ES-I3 (cell line): ENCODE data around the gene RAD51B.

Source experiments
- H3K36me3 ChIP-seq: 2 replicates; pipeline ENCODE4 v1.6.1; 2013; ENCODE audit warnings: mild to moderate bottlenecking, low read length, control low read depth, moderate library complexity; ENCODE audit not compliant: insufficient read depth
- H3K4me1 ChIP-seq: 2 replicates; pipeline ENCODE4 v1.6.1; 2013; ENCODE audit warnings: mild to moderate bottlenecking, control low read depth, low read length; ENCODE audit not compliant: insufficient read depth
- H3K9ac ChIP-seq: 2 replicates; pipeline ENCODE4 v1.6.1; 2013; ENCODE audit warnings: low read depth, mild to moderate bottlenecking, low read length, moderate library complexity
- H3K9me3 ChIP-seq: 2 replicates; pipeline ENCODE4 v1.6.1; 2013; ENCODE audit warnings: mild to moderate bottlenecking, low read length, moderate library complexity; ENCODE audit not compliant: control insufficient read depth, insufficient read depth

The RAD51B gene

DNA sequence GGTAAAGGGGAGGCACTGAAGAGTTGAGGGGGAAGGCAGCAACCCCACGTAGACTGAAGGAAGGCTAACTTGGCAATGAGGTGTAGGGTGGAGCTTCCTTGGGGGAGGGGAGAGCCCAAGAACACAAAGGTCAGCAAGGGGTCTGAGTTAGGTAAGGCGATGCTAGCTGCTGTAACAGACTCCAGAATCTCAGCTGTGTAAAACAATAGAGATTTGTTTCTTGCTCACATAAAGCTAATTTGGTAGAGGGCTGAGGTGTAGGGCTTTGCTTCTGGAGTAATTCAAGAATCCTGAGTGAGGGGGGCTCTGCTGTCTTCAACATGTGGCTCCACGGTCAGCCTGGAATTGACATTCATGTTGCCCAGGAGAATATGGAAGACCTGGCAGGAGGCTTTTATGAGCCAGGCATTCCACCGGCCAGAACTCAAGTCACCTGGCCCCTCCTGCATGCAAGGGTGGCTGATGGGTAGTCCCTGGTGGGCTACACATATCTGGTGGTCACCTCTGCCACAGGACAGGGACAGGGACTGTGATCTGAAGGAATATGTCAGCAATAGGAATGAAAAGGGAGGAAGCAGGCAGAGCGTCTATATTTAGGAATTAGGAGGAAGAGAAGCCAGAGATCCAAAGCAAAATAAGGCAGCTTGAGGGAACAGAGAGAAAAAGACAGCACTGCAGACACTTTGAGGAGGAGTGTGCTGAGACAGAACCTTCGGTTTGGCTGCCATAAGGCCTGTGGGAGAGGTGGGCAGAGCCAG is 819.6 kb downstream of the RAD51B start:
- Histone ChIP-seq H3K9me3 (peaks cover 4% of the 10 kb centered on the region), H3K4me1 (peaks cover 10% of the 10 kb centered on the region), H3K9ac (no peak overlapping the region), H3K36me3 (no peaks in the 10 kb centered on the region)

- Histone ChIP-seq H3K36me3 (no peaks in the 10 kb centered on the region), H3K9me3 (peaks cover 4% of the 10 kb centered on the region), H3K4me1 (peaks cover 10% of the 10 kb centered on the region), H3K9ac (no peak overlapping the region)
Observed at GRCh38 chr14:68639758-68640574, 820.4 kb downstream of the RAD51B start.

- peaks cover 4% of the 10 kb centered on the region for H3K9me3 ChIP-seq
- no peak overlapping the region for H3K9ac ChIP-seq
- H3K36me3 ChIP-seq = no peaks in the 10 kb centered on the region
- H3K4me1 ChIP-seq = peaks cover 2% of the 10 kb centered on the region
Observed at GRCh38 chr14:68643673-68644072, 824.1 kb downstream of the RAD51B start.

- Histone ChIP-seq H3K4me1 (no peaks in the 10 kb centered on the region; the same call in 1 of the 2 replicates), H3K9me3 (peaks cover 4% of the 10 kb centered on the region), H3K9ac (no peak overlapping the region), H3K36me3 (no peaks in the 10 kb centered on the region)
Observed at GRCh38 chr14:68644101-68644500, 824.5 kb downstream of the RAD51B start.

GRCh38 chr14:68645371-68645770 is 825.8 kb downstream of the RAD51B start:
- Histone ChIP-seq H3K36me3 (no peaks in the 10 kb centered on the region), H3K9me3 (peaks cover 4% of the 10 kb centered on the region), H3K9ac (no peak overlapping the region), H3K4me1 (no peaks in the 10 kb centered on the region; the same call in 1 of the 2 replicates)

DNA sequence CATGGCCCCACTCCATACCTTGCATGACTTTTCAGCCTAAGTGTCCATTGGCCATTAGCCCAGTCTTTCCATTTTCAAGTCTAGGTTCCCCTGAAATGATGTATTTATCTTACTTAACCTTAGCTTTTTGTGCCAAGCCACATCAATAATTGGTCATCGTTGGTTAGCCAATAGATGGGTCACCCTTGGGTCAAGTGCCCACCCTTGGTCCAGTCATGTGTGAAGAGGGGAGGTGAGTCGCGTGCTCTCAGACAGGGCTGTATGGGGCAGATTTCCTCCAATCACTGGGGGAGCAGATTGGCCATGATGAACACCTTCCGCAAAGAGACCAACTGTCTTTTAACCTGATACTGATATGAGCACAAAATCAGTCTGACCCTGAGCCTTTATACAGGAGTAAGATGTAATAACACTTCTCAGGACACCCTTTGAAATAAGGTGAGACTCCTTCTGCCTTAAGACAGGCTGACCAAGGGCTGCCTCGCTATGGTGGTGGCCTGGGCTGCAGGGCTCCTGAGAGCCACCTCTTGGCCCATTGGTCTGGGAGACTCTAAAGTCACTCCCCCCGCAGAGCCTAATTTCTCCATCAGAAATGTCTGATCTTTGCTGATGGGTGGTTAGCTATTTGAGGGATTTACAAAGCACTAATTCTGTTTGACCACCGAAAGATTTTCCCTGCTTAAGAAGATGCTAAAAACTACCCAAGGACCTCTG is 830.1 kb downstream of the RAD51B start:
- no peaks in the 10 kb centered on the region; the same call in 1 of the 2 replicates for H3K9me3 ChIP-seq
- no peak overlapping the region for H3K9ac ChIP-seq
- H3K36me3 ChIP-seq = no peaks in the 10 kb centered on the region
- H3K4me1 ChIP-seq = no peaks in the 10 kb centered on the region; the same call in 1 of the 2 replicates

GRCh38 chr14:68650404-68650994 is 830.9 kb downstream of the RAD51B start:
- H3K9ac ChIP-seq = no peak overlapping the region
- no peaks in the 10 kb centered on the region; the same call in 1 of the 2 replicates for H3K9me3 ChIP-seq
- H3K4me1 ChIP-seq = no peaks in the 10 kb centered on the region; the same call in 1 of the 2 replicates
- H3K36me3 ChIP-seq = no peaks in the 10 kb centered on the region

- no peaks in the 10 kb centered on the region for H3K36me3 ChIP-seq
- no peaks in the 10 kb centered on the region; the same call in 1 of the 2 replicates for H3K9me3 ChIP-seq
- peaks cover 4% of the 10 kb centered on the region; the same call in 1 of the 2 replicates for H3K4me1 ChIP-seq
- no peak overlapping the region for H3K9ac ChIP-seq
Observed at GRCh38 chr14:68651075-68651474, 831.5 kb downstream of the RAD51B start.

- no peaks in the 10 kb centered on the region; the same call in 1 of the 2 replicates for H3K9me3 ChIP-seq
- H3K9ac ChIP-seq = no peak overlapping the region
- H3K36me3 ChIP-seq = no peaks in the 10 kb centered on the region
- 0 out of 2 replicates have a peak, but pooled peaks cover 4% of the 10 kb centered on the region for H3K4me1 ChIP-seq
Observed at GRCh38 chr14:68651652-68652432, 832.3 kb downstream of the RAD51B start.

DNA sequence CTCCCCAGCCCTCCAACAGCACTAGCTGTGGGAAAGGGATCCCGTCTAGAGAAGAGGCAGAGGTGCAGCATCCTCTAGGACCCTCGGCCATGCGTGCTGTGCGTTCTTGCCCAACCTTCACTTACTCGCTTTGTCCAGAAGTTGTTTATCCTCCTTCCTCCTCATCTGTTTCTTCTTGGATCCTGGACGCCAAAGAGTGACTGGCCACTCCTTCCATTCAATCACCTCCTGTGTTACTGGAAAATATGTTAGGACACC is 832.8 kb downstream of the RAD51B start:
- no peak overlapping the region for H3K9ac ChIP-seq
- H3K4me1 ChIP-seq = 0 out of 2 replicates have a peak, but pooled peaks cover 4% of the 10 kb centered on the region
- H3K9me3 ChIP-seq = no peaks in the 10 kb centered on the region; the same call in 1 of the 2 replicates
- no peaks in the 10 kb centered on the region for H3K36me3 ChIP-seq

- Histone ChIP-seq H3K4me1 (0 out of 2 replicates have a peak, but pooled peaks cover 4% of the 10 kb centered on the region), H3K9me3 (no peaks in the 10 kb centered on the region), H3K36me3 (no peaks in the 10 kb centered on the region), H3K9ac (no peak overlapping the region)
Observed at GRCh38 chr14:68653108-68653507, 833.5 kb downstream of the RAD51B start.

DNA sequence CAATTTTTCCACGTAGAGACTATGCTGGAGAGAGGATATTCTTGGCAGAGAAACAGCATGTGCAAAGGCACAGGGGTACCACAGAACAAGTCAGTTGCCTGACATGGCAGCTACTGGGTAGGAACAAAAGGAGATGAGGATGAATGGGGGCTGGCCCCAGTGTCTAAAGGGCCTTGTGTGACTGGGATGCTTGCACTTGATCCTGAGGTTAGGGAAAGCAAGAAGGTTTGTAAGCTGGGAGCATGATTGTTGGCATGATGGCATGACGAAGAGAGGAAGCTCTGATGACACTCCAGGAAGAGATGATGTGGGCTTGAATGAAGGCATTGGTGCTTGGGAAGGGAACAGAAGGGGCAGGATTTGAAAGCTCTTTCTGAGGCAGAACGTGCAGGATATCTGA is 834.2 kb downstream of the RAD51B start:
- Histone ChIP-seq H3K9me3 (no peaks in the 10 kb centered on the region), H3K9ac (no peak overlapping the region), H3K4me1 (peaks cover 4% of the 10 kb centered on the region; the same call in 1 of the 2 replicates), H3K36me3 (no peaks in the 10 kb centered on the region)

- peaks cover 10% of the 10 kb centered on the region; the same call in 1 of the 2 replicates for H3K4me1 ChIP-seq
- H3K9me3 ChIP-seq = no peaks in the 10 kb centered on the region
- no peak overlapping the region for H3K9ac ChIP-seq
- H3K36me3 ChIP-seq = no peaks in the 10 kb centered on the region
Observed at GRCh38 chr14:68654471-68654941, 834.9 kb downstream of the RAD51B start.
